SK-N-SH treated with all-trans-retinoic acid at 6 μM for 48 hours (cell line): Measurements from ENCODE around the gene ABCC1.

Experiments used
- CSDC2 ChIP-seq: fragments of 250-450 bp; sonication (Bioruptor Pico); IDR thresholded peaks from 2 replicates; pipeline ENCODE4 v1.5.0; 2020; ENCODE audit warnings: mild to moderate bottlenecking, moderate library complexity
- ESRRG ChIP-seq: fragments of 250-450 bp; sonication (Bioruptor Pico); IDR thresholded peaks from 2 replicates; pipeline ENCODE4 v1.6.1; 2021; ENCODE audit warnings: mild to moderate bottlenecking
- TCF4 ChIP-seq: fragments of 250-450 bp; sonication (Bioruptor Pico); IDR thresholded peaks from 2 replicates; pipeline ENCODE4 v1.8.0; 2021; ENCODE audit warnings: mild to moderate bottlenecking, moderate library complexity, borderline replicate concordance
- ZFP3 ChIP-seq: fragments of 250-450 bp; sonication (Bioruptor Pico); IDR thresholded peaks from 2 replicates; pipeline ENCODE4 v1.5.0; 2020; ENCODE audit warnings: mild to moderate bottlenecking, moderate library complexity
- ZNF8 ChIP-seq: fragments of 450-650 bp; formaldehyde crosslinking; IDR thresholded peaks from 2 replicates; pipeline ENCODE4 v1.5.0; 2020; ENCODE audit warnings: mild to moderate bottlenecking, moderate library complexity

DNA sequence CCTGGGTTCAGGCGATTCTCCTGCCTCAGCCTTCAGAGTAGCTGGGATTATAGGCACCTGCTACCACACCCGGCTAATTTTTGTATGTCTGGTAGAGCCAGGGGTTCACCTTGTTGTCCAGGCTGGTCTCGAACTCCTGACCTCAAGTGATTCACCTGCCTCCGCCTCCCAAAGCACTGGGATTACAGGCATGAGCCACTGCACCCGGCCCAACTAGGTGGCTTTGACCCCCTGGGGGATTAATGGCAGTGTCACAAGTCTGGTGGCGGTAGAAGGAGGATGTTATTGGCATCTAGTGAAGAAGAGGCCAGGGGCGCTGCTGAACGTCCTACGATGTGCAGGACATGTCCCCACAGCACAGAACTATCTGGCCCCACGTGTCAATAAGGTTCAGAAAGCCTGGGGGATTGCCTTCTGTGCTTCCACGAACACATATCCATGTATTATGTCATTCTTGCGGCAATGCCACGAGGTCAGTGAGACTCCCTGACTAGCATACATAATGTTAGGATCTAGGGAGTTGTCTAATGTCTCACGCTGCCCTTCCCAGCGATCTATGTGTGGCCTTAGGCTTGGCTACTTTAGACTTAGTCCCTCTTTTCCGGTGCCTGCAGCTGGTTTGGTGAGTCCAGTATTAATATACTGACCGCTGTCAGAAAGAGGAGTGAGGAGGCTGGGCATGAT lies 198.0 kb downstream of the ABCC1 start:
- TF ChIP-seq ESRRG (CRISPR knock-in tag) (no peak), ZNF8 (CRISPR knock-in tag) (no peak), ZFP3 (no peak), TCF4 (no peak), CSDC2 (CRISPR knock-in tag) (no peak)
